Putamen (tissue), 1 donor: ENCODE results near the gene UST.
"Not testable (repeated sequence)": the region's sequence is repeated elsewhere in the genome, so short reads cannot be mapped to it uniquely, and the experiment has no call there.

Experiments
- DNase-seq: peaks from one replicate; pipeline ENCODE4 v3.0.0-alpha.2; 2016; ENCODE audit warnings: low spot score

Gene UST

GRCh38 chr6:149087898-149088297, 341.1 kb downstream of the UST start:
- DNase-seq: no peak

DNA sequence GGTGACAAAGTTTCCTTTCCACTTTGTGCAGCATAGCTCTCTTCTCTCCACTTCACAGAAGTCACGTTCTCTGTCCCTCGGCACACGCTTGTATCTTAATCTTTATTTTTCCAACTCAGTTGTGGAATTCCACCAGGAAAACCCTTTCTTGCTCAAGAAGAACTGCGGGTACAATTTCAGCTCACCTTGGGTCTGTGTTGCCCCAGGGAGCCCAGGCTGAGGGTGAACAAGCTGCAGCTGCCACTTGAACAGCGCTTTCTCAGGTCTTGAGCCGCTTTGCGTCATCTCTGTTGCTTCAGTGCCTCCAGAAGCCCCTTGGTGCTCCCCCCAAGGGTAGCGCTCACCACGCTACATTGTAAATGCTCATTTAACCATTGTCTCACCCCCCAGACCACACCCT, 341.5 kb downstream of the UST start:
- no peak for DNase-seq

GRCh38 chr6:149089510-149089909, 342.7 kb downstream of the UST start:
- DNase-seq: no peak

- no peak for DNase-seq
These were observed 344.1 kb downstream of the UST start for GRCh38 chr6:149090937-149091336.

DNA sequence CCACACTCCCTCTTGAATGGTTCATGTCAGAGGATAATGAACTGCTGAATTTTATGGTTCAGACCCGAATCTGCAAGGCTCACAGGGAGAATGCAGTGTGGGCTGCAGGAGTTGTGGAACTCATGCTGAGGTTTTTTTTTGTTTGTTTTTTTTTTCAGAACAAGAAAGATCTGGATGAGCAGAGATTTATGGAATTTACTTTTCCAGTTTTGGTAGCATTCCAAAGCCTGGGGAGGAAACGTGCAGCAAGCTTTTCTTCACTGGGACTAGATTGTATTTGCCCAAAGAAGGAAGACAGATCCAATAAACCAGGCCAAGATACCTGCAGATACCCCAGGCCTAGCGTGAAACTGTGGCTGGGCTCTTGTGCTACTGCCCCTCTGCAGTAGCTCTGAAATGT, 346.8 kb downstream of the UST start:
- DNase-seq: no peak

DNA sequence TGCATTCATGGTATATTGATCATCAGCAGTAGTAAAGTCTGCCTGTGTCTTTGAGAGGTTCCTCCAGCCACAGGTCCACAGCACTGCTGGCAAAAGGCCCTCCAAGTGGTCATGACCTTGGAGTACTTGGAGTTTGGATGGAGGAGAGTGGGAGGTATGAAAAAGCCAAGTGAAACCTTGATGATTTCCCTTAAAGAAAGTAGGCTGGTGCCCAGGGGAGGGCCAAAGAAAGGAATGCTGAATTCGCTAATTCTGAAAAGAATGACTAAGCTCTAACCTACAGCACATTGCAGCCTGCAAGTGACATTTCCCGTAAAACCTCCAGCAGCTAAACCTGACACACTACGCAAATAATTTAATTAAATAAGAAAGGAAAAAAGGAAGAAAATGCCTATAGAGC, 347.3 kb downstream of the UST start:
- no peak for DNase-seq

- no peak for DNase-seq
These were observed 348.1 kb downstream of the UST start for GRCh38 chr6:149094934-149095351.

GRCh38 chr6:149095842-149096241, 349.0 kb downstream of the UST start:
- no peak for DNase-seq

DNA sequence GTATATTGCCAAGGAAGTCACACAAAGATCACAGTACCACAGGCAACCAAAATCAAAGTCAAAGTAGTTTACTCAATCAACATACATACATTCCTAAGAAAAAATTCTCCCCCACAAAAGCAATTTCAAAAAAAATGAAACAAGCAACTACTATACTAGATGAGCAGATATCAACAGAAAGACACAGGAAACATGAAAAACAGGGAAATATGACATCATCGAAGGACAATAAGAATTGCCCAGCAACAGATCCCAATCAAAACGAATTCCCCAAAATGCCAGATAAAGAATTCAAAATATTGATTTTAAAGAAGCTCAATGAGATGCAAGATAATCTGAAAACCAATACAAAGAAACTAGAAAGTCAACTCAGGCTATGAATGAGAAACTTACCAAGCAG, 351.0 kb downstream of the UST start:
- DNase-seq: no peak

DNA sequence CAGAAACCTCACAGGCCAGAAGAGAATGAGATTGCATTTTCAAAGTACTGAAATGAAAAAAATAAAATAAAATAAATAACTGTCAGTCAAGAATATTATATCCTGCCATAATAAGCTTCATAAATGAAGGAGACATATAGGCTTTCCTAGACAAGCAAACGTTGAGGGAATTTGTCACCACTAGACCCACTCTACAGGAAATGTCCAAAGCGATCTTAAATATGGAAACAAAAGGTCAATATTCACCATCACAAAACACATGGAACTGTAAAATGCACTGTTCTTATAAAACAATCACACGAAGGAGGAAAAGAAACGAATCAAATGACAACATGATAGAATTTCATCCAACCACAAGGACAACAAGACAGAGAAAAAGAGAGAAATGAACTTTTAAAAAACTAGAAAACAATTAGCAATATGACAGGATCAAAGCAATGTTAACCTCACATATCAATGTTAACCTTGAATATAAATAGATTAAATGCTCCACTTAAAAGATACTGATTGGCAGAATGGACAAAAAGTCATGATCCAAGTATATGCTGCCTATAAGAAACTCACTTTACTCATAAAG, 352.0 kb downstream of the UST start:
- DNase-seq: no peak

GRCh38 chr6:149102324-149102723, 355.5 kb downstream of the UST start:
- DNase-seq: no peak

DNA sequence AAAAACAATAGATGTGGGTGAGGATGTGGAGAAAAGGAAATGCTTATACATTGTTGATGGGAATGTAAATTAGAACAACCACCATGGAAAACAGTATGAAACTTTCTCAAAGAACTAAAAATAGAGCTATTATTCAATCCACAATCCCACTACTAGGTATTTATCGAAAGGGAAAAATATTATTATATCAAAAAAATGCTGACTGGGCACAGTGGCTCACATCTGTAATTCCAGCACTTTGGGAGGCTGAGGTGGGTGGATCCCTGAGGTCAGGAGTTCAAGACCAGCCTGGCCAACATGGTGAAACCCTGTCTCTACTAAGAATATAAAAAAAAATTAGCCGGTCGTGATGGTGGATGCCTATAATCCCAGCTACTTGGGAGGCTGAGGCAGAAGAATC, 357.1 kb downstream of the UST start:
- not testable (repeated sequence) for DNase-seq

DNA sequence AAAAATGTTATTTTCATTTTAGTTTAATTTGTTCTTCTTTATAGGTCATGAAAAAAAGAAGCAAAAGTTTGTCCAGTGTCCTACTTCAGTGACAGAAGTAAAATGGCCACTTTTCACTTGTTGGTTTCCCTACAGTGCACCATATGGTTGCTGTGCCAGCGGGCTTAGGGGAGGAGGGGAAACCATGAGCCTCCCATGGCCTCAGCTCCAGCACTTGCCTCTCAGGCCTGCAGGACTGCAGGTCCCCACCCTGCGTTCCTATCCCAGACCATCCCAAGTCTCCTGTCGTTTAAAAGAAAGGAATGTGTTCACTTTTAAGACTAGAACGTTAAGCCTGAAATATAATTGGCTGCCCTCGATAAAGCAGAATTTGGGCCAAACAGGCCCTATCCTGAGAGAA, 360.7 kb downstream of the UST start:
- no peak for DNase-seq

- DNase-seq: peak; percentile 45
These were observed 361.4 kb downstream of the UST start for GRCh38 chr6:149108038-149108748.

DNA sequence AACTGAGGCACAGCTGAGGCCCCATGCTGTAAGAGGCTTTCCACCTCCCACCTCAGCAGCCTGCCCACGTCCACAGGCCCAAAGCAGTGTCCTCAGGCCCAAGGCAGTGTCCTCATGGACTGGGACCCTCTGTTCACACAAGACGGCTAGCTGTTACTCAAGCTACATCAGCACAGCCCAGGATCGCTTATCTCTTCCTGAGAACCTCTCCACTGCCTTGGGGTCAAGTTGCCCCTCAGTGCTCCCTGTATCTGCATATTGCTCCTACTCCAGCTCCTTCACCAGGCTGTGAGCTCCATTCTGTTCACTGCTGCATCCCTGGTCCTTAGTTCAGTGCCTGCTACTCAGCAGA, 361.9 kb downstream of the UST start:
- DNase-seq: no peak

DNA sequence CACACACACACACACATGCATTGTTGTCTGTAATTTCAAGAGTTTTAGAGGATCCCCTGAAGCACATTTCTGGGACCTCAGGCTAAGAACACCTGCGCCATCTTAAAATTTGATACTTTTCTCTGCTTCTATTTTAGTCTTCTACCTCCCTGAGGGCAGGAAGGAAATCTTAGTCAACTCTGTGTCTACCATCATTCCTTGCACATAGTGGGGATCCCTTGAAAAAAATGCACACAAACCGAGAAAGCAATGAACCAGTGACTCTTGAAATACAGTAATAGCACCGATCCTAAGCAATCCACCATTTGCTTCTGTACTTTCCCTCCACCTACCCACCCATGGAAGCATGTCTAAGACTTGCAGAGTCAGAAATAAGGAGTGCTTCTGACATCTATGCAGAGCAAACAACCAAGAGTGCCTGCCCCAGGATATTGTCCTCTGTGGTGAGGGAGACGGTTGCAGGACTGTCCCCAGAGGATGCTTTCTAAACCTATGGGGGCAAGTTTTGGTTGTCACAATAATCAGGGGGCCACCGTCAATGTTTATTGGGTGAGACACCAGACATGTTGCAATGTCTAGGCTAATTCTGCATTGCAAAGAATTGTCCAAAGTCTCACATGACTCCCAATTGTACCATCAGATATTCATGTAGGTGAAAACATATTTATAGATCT, 362.7 kb downstream of the UST start:
- no peak for DNase-seq

- DNase-seq: no peak
These were observed 364.8 kb downstream of the UST start for GRCh38 chr6:149111556-149112115.

DNA sequence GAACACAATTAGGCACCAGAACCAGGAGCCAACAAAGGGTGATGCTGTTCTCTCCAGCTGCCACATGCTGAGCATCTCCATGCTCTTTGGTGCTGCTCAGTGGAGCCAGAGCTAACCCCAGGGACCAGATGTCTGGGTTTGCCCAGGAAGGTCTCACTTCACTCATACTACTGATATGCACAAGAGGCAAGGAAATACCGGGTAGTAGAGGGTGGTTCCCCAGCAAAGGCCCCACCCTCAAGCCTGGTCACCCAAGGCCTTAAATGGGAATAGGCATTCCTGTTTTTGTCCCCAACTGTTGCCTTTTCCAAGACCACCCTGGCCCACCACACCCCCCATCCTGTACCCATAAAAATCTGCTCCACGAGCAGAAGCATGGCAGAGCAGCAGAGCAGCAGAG, 366.1 kb downstream of the UST start:
- DNase-seq: no peak

- DNase-seq: peak; percentile 34
These were observed 367.3 kb downstream of the UST start for GRCh38 chr6:149114167-149114566.

GRCh38 chr6:149118737-149119653, 372.2 kb downstream of the UST start:
- no peak for DNase-seq

DNA sequence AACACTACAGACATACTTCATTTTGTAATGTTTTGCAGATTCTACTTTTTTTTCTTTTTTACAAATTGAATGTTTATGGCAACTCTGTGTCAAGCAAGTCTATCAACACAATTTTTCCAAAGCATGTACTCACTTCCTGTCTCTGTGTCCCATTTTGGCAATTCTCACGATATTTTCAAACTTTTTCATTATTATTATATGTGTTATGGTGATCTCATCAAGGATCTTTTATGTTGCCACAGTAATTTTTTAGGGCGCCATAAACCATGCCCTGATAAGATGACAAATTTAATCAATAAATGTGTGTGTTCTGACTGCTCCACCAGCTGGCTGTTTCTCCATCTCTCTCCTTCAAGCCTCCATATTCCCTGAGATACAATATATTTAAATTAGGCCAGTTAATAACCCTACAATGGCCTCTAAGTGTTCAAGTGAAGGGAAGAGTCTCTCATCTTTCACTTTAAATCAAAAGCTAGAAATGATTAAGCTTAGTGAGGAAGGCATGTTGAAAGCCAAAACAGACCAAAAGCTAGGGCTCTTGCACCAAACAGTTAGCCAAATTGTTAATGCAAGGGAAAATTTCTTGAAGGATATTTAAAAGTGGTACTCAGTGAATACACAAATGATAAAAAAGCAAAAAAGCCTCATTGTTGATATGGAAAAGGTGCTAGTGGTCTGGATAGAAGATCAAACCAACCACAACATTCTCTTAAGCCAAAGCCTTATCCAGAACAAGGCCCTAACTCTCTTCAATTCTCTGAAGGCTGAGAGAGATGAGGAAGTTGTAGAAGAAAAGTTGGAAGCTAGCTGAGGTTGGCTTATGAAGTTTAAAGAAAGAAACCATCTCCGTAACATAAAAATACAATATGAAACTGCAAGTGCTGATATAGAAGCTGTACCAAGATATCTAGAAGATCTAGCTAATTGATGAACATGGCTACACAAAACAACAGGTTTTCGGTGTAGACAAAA, 376.3 kb downstream of the UST start:
- no peak for DNase-seq
